H1 (cell line): ENCODE results near the gene PDE4C. TPM values are rescaled to one million over a fixed set of nuclear protein-coding genes. Genes with fewer than 3 reads are reported as not detected.

Experiments used
- CTCF ChIA-PET: fragments of 300-600 bp; sonication (Branson Sonifier 250); formaldehyde crosslinking; loops from one replicate; lab custom pipeline; 2021; ENCODE audit not compliant: partially characterized antibody; lab: Charles Lee
- POLR2A ChIA-PET: fragments of 300-600 bp; sonication (Branson Sonifier 250); formaldehyde crosslinking; loops from one replicate; lab custom pipeline; 2021; ENCODE audit warnings: inconsistent platforms; ENCODE audit not compliant: partially characterized antibody; lab: Charles Lee
- DNase-seq, 2 experiments: peaks; one replicate each; pipeline versions ENCODE4 v3.0.0 to v3.0.0-alpha.2; 2010 to 2022; ENCODE audit warnings: low spot score in 2 of 2, low read depth in 1 of 2, mixed read lengths in 1 of 2
- FAIRE-seq: peaks from 2 replicates; lab custom pipeline; 2011; peaks lifted over from hg19 to GRCh38; lab: Jason Lieb, UNC
- H2AFZ ChIP-seq: 2 replicates; pipeline ENCODE4 v1.8.1; 2012; ENCODE audit warnings: low read length, inconsistent platforms
- H2AK5ac ChIP-seq: 2 replicates; pipeline ENCODE4 v1.6.1; 2013; ENCODE audit warnings: low read depth, low read length
- H2BK120ac ChIP-seq: replicated peaks from 2 replicates; pipeline ENCODE3; 2013; ENCODE audit warnings: low read depth, low read length, inconsistent platforms
- H2BK12ac ChIP-seq: 2 replicates; pipeline ENCODE4 v1.6.1; 2013; ENCODE audit warnings: low read depth, low read length
- H2BK15ac ChIP-seq: 2 replicates; pipeline ENCODE4 v1.6.1; 2013; ENCODE audit warnings: low read length
- H2BK20ac ChIP-seq: 2 replicates; pipeline ENCODE4 v1.6.1; 2013; ENCODE audit warnings: low read length
- H2BK5ac ChIP-seq: 2 replicates; pipeline ENCODE4 v1.6.1; 2013; ENCODE audit warnings: low read depth, low read length
- H3K14ac ChIP-seq: 2 replicates; pipeline ENCODE4 v1.6.1; 2013; ENCODE audit warnings: inconsistent platforms; ENCODE audit not compliant: insufficient read length
- H3K18ac ChIP-seq: 2 replicates; pipeline ENCODE4 v1.6.1; 2013; ENCODE audit warnings: low read length; ENCODE audit errors: extremely low read depth
- H3K23ac ChIP-seq: 2 replicates; pipeline ENCODE4 v1.6.1; 2013; ENCODE audit warnings: inconsistent platforms; ENCODE audit not compliant: insufficient read length
- H3K23me2 ChIP-seq: 2 replicates; pipeline ENCODE4 v1.6.1; 2013; ENCODE audit warnings: low read depth, low read length
- H3K27ac ChIP-seq: 2 replicates; pipeline ENCODE4 v1.6.1; 2011; ENCODE audit warnings: low read depth, low read length, inconsistent platforms
- H3K27me3 ChIP-seq, 4 experiments: replicated peaks in 1 of 4; 1 replicate in 1 of 4; 2 replicates in 3 of 4; pipeline versions ENCODE4 v1.6.1 to v1.8.1; 2011 to 2013; ENCODE audit warnings: low read length in 3 of 4, mild to moderate bottlenecking in 3 of 4, inconsistent platforms in 2 of 4, mixed read lengths in 2 of 4, moderate library complexity in 1 of 4; ENCODE audit not compliant: control insufficient read depth in 3 of 4, insufficient read depth in 3 of 4; ENCODE audit errors: extremely low read depth in 1 of 4
- H3K36me3 ChIP-seq, 4 experiments: 2 replicates each; pipeline versions ENCODE4 v1.6.1 to v1.8.1; 2011 to 2013; ENCODE audit warnings: mild to moderate bottlenecking in 4 of 4, low read length in 3 of 4, moderate library complexity in 2 of 4, control low read depth in 1 of 4, inconsistent platforms in 1 of 4; ENCODE audit not compliant: insufficient read depth in 4 of 4, control insufficient read depth in 2 of 4
- H3K4ac ChIP-seq: replicated peaks from 2 replicates; pipeline ENCODE3; 2013; ENCODE audit warnings: low read length, low read depth, mixed read lengths, inconsistent platforms; ENCODE audit not compliant: insufficient read length
- H3K4me1 ChIP-seq, 4 experiments: replicated peaks in 1 of 4; 1 replicate in 1 of 4; 2 replicates in 3 of 4; pipeline versions ENCODE4 v1.6.1 to v1.8.1; 2011 to 2013; ENCODE audit warnings: low read length in 3 of 4, inconsistent platforms in 2 of 4, mixed read lengths in 1 of 4; ENCODE audit not compliant: insufficient read depth in 4 of 4, control insufficient read depth in 3 of 4
- H3K4me2 ChIP-seq, 2 experiments: 2 replicates each; pipeline versions ENCODE4 v1.6.1 to v1.8.1; 2011 to 2013; ENCODE audit warnings: low read depth in 2 of 2, low read length in 2 of 2, control low read depth in 1 of 2, inconsistent platforms in 1 of 2, mild to moderate bottlenecking in 1 of 2; ENCODE audit not compliant: insufficient read depth in 1 of 2
- H3K4me3 ChIP-seq, 4 experiments: fragments of 200-600, 300-600 bp in 1 of 4; sonication (generic), shearing (Covaris generic), sonication (Bioruptor Twin) in 1 of 4; 2 replicates each; pipeline versions ENCODE4 v1.5.1 to v1.8.1; 2011 to 2016; ENCODE audit warnings: low read length in 4 of 4, low read depth in 3 of 4, control low read depth in 2 of 4, inconsistent platforms in 2 of 4, mild to moderate bottlenecking in 2 of 4, mixed read lengths in 1 of 4, moderate library complexity in 1 of 4; ENCODE audit not compliant: insufficient read depth in 2 of 4; ENCODE audit errors: extremely low read depth in 1 of 4
- H3K56ac ChIP-seq: replicated peaks from 2 replicates; pipeline ENCODE3; 2013; ENCODE audit warnings: low read depth, mild to moderate bottlenecking, mixed read lengths, low read length, inconsistent platforms; ENCODE audit not compliant: insufficient read length
- H3K79me1 ChIP-seq: 2 replicates; pipeline ENCODE4 v1.6.1; 2013; ENCODE audit warnings: low read depth, low read length, control low read depth
- H3K79me2 ChIP-seq, 2 experiments: 2 replicates each; pipeline versions ENCODE4 v1.6.1 to v1.8.1; 2012 to 2013; ENCODE audit warnings: low read length in 2 of 2, mild to moderate bottlenecking in 2 of 2, inconsistent platforms in 1 of 2; ENCODE audit not compliant: insufficient read depth in 2 of 2, control insufficient read depth in 1 of 2
- H3K9ac ChIP-seq, 4 experiments: replicated peaks in 1 of 4; 1 replicate in 1 of 4; 2 replicates in 3 of 4; pipeline versions ENCODE4 v1.6.1 to v1.8.1; 2011 to 2013; ENCODE audit warnings: low read depth in 3 of 4, low read length in 3 of 4, control low read depth in 2 of 4, mild to moderate bottlenecking in 2 of 4, moderate library complexity in 2 of 4, inconsistent platforms in 1 of 4; ENCODE audit errors: extremely low read depth in 1 of 4
- H3K9me3 ChIP-seq, 2 experiments: 2 replicates each; pipeline versions ENCODE4 v1.6.1 to v1.8.1; 2012 to 2013; ENCODE audit warnings: mild to moderate bottlenecking in 2 of 2, moderate library complexity in 2 of 2, control low read depth in 1 of 2, inconsistent platforms in 1 of 2, low read depth in 1 of 2, low read length in 1 of 2, mixed read lengths in 1 of 2; ENCODE audit not compliant: insufficient read depth in 2 of 2
- H4K20me1 ChIP-seq, 2 experiments: replicated peaks in 1 of 2; 2 replicates each; pipeline versions ENCODE3 to v1.8.1; 2011 to 2013; ENCODE audit warnings: inconsistent platforms in 2 of 2, low read length in 2 of 2, mild to moderate bottlenecking in 1 of 2; ENCODE audit not compliant: insufficient read depth in 2 of 2, control insufficient read depth in 1 of 2
- H4K5ac ChIP-seq: 2 replicates; pipeline ENCODE4 v1.6.1; 2013; ENCODE audit warnings: low read length, low read depth, mixed read lengths, inconsistent platforms; ENCODE audit not compliant: insufficient read length
- H4K8ac ChIP-seq: 2 replicates; pipeline ENCODE4 v1.8.0; 2013; ENCODE audit warnings: mild to moderate bottlenecking, moderate library complexity, low read length, inconsistent platforms; ENCODE audit not compliant: insufficient read depth; ENCODE audit errors: extremely low read depth
- H4K91ac ChIP-seq: replicated peaks from 2 replicates; pipeline ENCODE3; 2013; ENCODE audit warnings: low read length, mixed read lengths, inconsistent platforms; ENCODE audit not compliant: insufficient read length
- GABPA ChIP-seq: IDR thresholded peaks from 2 replicates; pipeline ENCODE4 v1.6.1; 2011; ENCODE audit warnings: mild to moderate bottlenecking, low read length, moderate library complexity, borderline replicate concordance; ENCODE audit not compliant: insufficient read depth
- KDM1A ChIP-seq: fragments of 200-600, 300-600 bp; sonication (generic); IDR thresholded peaks from 2 replicates; pipeline ENCODE4 v1.7.1; 2016; ENCODE audit warnings: mild to moderate bottlenecking, low read length, borderline replicate concordance
- NRF1 ChIP-seq: IDR thresholded peaks from 2 replicates; pipeline ENCODE4 v1.6.1; 2011; ENCODE audit warnings: mild to moderate bottlenecking, low read depth, low read length, improper control_type of control experiment
- SP1 ChIP-seq: IDR thresholded peaks from 2 replicates; pipeline ENCODE4 v1.6.1; 2011; ENCODE audit warnings: low read depth, low read length
- SRF ChIP-seq: IDR thresholded peaks from 2 replicates; pipeline ENCODE4 v1.6.1; 2011; ENCODE audit warnings: mild to moderate bottlenecking, low read depth, low read length, moderate library complexity
- polyA plus RNA-seq, 7 experiments: library from polyadenylated mRNA; depleted of rRNA in 3 of 7; stranded (reverse) in 5 of 7; unstranded in 2 of 7; fragments of >200 nt in 5 of 7; fragments of 200-250 nt in 2 of 7; gene quantifications; 1 replicate in 5 of 7; 2 replicates in 1 of 7; 4 replicates in 1 of 7; pipeline versions ENCODE4 v1.2.1 to v1.2.3, GENCODE V29; 2011 to 2013; ENCODE audit warnings: missing spikeins in 2 of 7, mixed read lengths in 2 of 7
- total RNA-seq: library from RNA; stranded (reverse); fragmentation: NEBNext Ultra II Directional; extraction: Animal tissue kit (Norgen Biotek cat#: 25700); gene quantifications from 2 replicates; pipeline ENCODE4 v1.2.1, GENCODE V29; 2021

Gene PDE4C
- total and polyA plus RNA-seq, 2 of the 8 experiments (the other 6 are each of a cell fraction or from before 2014, with no cell fraction given): 2.7 to 3.1 TPM

DNA sequence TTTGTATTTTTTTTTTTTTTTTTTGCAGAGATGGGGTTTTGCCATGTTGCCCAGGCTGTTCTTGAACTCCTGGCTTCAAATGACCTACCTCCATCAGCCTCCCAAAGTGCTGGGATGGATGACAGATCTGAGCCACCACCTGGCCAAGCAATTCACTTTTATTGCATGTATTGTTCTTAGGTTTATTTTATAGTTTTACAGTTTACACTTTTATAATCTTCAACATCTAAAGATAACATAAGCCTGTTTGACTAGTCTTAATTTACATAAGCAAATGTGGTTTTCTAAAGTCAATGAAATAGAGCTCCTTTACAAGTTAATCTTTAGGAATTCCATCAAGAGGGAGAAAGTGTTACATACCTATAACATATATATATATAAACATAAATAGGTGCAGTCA is 42.7 kb downstream of the PDE4C start:
- Histone ChIP-seq H4K5ac (no peak overlapping the region), H3K9me3 (no peaks in the 10 kb centered on the region), H2BK12ac (no peak overlapping the region), H3K27ac (no peak overlapping the region), H3K79me1 (no peaks in the 10 kb centered on the region), H4K91ac (no peak overlapping the region), H3K23ac (no peak overlapping the region), H3K4me1 (peaks cover 0 to 5% (median 1%) of the 10 kb centered on the region in 4 experiments; a peak in 4 of 7 replicates), H2BK120ac (no peak overlapping the region), H4K8ac (no peak overlapping the region), H3K4ac (no peak overlapping the region), H2BK20ac (no peak overlapping the region), H3K56ac (no peak overlapping the region), H3K14ac (no peak overlapping the region), H2BK5ac (no peak overlapping the region), H3K9ac (no peak overlapping the region), H3K18ac (no peak overlapping the region), H4K20me1 (no peaks in the 10 kb centered on the region), H2BK15ac (no peak overlapping the region), H3K4me3 (no peak overlapping the region), H2AFZ (no peak overlapping the region), H3K4me2 (no peak overlapping the region), H3K27me3 (no peaks in the 10 kb centered on the region), H2AK5ac (no peak overlapping the region), H3K23me2 (no peaks in the 10 kb centered on the region), H3K36me3 (no peaks in the 10 kb centered on the region), H3K79me2 (no peaks in the 10 kb centered on the region)
- ChIA-PET POLR2A (interaction anchor here (0.8 to 1.3 kb wide), 5 partner anchors 9 to 62 kb away, joined by 3 to 7 read pairs (median 4); partner anchors contain the start of gene IFI30), CTCF (interaction anchor here (0.6 to 4.1 kb wide), 6 partner anchors 8 to 141 kb away, joined by 3 to 20 read pairs (median 4); partner anchors contain the start of gene MPV17L2)
- FAIRE-seq (no peak), DNase-seq (no peak)
- no peak for TF ChIP-seq NRF1
- TF ChIP-seq SP1: no peak
- TF ChIP-seq SRF: no peak
- TF ChIP-seq GABPA: no peak
- no peak for TF ChIP-seq KDM1A
